Memory B cell (primary cell): ENCODE results near the gene SNX20.

ENCODE experiments used
- ATAC-seq: fragments of 150-1000 bp; cut with Tn5 transposase; 2 replicates; pipeline ENCODE4 v1.10.0; 2021; ENCODE audit warnings: low read depth, mild to moderate bottlenecking, moderate library complexity
- DNase-seq, 2 donors: peaks; one replicate each; pipeline ENCODE4 v3.0.0; 2022; ENCODE audit warnings: low spot score in 2 of 2
- H3K27ac Mint-ChIP-seq: one replicate; pipeline ENCODE4 v1.8.0; 2022; ENCODE audit warnings: mild to moderate bottlenecking, moderate library complexity, mixed read lengths
- H3K27me3 Mint-ChIP-seq: one replicate; pipeline ENCODE4 v1.8.0; 2022; ENCODE audit warnings: mixed read lengths
- H3K36me3 Mint-ChIP-seq: one replicate; pipeline ENCODE4 v1.8.0; 2022; ENCODE audit warnings: mild to moderate bottlenecking, mixed read lengths
- H3K4me1 Mint-ChIP-seq: one replicate; pipeline ENCODE4 v1.8.0; 2022; ENCODE audit warnings: mixed read lengths
- H3K4me3 Mint-ChIP-seq: one replicate; pipeline ENCODE4 v1.8.0; 2022; ENCODE audit warnings: mild to moderate bottlenecking, moderate library complexity, mixed read lengths
- H3K9me3 Mint-ChIP-seq: one replicate; pipeline ENCODE4 v1.8.0; 2022; ENCODE audit warnings: mixed read lengths

The SNX20 gene

DNA sequence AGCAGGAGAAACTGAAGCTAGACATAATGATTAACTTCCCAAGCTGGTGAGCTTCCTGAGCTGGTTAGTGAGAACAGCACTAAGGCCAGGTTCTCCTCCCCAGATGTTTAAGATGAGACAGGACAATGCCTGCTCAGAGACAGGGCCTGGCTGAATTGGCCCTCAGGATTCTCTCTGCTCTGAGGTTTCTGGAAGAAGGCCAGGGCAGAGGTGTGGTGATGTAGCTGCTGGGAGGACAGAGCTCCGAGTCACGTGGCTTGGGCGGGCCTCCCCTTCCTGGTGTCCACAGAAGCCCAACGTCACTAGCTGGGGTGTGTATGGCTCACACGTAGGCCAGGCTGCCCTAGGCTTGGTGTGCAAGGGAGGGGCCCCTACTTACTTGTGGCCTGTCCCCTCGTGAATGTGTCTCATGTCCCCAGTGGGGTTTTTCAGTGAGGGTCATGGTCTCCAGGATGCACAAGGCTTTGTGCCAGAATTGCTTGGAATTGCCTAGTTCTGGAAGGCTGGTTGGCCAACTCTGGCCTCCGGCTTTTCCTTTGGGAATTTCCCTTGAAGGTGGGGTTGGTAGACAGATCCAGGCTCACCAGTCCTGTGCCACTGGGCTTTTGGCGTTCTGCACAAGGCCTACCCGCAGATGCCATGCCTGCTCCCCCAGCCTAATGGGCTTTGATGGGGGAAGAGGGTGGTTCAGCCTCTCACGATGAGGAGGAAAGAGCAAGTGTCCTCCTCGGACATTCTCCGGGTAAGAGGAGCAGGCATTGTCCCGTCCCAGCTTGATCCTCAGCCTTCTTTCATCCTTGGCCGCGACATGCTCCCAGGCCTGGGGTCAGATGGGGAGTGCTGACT, 15.7 kb upstream of the SNX20 start:
- Mint-ChIP-seq H3K27ac (peak overlapping the region; percentile 92), H3K36me3 (no peaks in the 10 kb centered on the region), H3K4me1 (peaks cover 50% of the 10 kb centered on the region), H3K9me3 (no peaks in the 10 kb centered on the region), H3K27me3 (peaks cover 7% of the 10 kb centered on the region), H3K4me3 (no peak overlapping the region)
- no peak for DNase-seq
- peak; percentile 16 for ATAC-seq

DNA sequence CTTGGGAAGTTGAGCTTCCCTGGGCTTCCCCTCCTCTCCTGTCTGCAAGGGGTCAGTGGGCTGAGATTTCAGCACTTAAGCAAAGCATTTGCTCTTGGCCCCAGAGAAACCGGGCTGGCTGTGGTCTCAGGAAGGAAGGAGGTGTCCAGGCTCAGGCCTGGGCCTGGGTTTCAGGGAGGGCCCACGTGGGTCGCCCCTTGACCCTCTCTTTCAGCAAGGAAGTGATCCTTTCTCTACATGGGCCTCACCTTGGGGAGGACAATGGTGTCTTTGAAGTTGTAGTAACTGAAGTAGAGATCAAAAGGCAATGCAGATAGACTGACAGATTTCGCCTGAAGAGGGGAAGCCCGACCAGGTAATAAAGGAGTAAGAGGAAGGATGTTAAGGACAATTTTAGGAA, 15.0 kb upstream of the SNX20 start:
- Mint-ChIP-seq H3K4me1 (peaks cover 50% of the 10 kb centered on the region), H3K9me3 (no peaks in the 10 kb centered on the region), H3K4me3 (peak overlapping the region; percentile 12), H3K27me3 (peaks cover 7% of the 10 kb centered on the region), H3K27ac (peak overlapping the region; percentile 19), H3K36me3 (no peaks in the 10 kb centered on the region)
- DNase-seq, result no peak
- no peak for ATAC-seq

DNA sequence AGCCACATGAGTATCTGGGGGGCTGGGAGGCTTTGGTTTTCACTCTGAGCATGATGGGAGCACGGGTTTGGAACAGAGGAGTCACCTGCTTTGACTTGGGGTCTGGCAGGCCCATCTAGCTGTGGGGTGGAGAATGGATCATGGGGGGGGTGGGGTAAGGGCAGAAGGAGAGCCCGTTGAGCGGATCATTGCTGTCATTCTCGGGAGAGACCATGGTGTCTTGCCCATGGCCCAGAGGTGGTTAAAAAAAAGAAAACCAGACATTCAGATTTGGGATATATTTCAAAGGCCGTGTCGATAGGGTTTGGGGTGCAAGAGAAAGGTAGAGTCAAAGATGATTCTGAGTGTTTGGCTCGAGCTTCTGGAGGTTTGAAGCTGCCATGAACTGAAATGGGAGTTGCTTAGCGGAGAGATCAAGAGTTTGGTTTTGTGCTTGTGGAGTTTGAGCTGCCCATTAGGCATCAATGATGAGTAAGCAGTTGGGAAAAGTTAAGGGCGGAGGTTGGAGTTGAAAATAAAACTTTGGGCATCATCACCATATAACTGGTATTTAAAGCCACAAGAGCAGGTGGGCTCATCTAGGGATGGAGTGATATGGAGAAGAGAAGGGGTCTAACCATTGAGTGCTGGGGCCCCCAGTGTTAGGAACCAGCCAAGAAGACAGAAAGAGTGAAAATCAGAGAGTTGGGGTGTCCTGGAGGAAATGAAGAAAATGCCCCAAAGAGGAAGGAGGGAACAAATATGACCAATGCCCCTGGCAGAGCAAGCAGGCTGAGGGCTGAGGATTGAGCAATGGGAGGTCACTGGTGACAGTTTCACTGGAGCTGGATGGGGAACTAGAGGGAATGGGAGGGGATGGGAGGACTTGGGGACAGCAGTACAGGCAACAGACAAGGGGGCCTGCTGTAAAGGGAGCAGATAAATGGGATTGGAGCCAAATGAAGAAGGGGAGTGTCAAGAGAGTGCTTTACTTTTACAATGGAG, 14.2 kb upstream of the SNX20 start:
- Mint-ChIP-seq H3K9me3 (no peaks in the 10 kb centered on the region), H3K4me3 (no peak overlapping the region), H3K4me1 (peaks cover 50% of the 10 kb centered on the region), H3K27me3 (peaks cover 7% of the 10 kb centered on the region), H3K36me3 (no peaks in the 10 kb centered on the region), H3K27ac (peak overlapping the region; percentile 19)
- DNase-seq, result no peak
- ATAC-seq, result no peak

DNA sequence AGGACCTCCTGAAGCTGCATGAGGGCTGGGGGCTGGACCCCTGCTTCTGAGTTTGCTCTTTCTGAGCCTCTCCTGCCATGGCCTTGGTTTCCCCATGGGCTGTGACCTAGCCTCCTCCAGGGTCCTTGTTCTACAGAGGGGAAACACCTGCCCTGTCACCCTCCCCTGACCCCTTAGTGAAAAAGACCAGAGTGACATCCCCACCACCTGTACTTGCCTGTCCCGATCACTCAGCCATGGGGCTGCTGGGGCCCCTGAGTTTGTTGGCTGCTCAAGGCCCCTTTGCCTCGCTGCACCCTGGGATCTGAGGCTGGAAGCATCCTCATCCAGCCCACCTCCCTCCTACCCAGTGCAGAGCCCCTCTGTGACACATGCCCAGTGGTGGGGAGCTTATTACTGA, 13.1 kb upstream of the SNX20 start:
- Mint-ChIP-seq H3K36me3 (no peaks in the 10 kb centered on the region), H3K27ac (no peak overlapping the region), H3K4me1 (peaks cover 46% of the 10 kb centered on the region), H3K9me3 (no peaks in the 10 kb centered on the region), H3K27me3 (peaks cover 7% of the 10 kb centered on the region), H3K4me3 (peak overlapping the region; percentile 71)
- no peak for DNase-seq
- no peak for ATAC-seq

DNA sequence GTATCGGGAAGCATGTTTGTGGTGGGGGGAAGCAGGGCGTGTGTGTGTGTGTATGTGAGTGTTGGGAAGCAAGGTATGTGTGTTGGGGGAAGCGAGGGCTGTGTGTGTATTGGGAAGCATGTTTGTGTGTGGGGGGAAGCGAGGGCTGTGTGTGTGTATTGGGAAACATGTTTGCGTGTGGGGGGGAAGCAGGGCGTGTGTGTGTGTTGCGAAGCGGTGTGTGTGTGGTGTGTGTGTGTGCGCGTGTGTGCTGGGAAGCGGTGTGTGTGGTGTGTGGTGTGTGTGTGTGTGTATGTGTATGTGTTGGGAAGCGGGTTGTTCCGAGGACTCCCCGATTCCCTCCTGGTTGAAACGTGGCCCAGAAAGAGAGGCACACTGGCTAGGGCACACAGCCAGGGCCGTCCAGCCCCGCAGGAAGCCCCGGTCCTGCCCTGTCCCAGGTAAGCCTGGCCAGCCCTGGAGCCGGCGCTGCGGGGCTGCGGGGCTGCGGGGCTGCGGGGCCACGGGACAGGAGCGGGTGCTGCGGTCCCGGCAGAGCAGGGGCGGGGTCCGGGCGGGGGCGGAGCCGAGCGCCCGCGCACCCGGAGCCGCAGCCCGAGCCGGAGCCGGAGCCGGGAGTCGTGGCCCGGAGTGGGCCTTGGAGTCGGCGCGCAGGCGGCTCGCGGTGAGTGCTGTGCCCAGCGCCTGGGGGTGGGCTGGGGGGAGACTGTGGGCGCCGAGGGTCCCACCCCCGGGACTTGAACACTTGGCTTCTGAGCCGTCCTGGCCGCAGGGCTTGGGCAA, 12.1 kb upstream of the SNX20 start, which contains the start of gene NOD2:
TSS of gene NOD2 (plus strand) at position 608 of the 783 bp plus-strand sequence. CDS start 5,890 bp downstream, outside the sequence.
- Mint-ChIP-seq H3K4me3 (peak within 1 kb of the TSS; percentile 79), H3K27ac (peak within 1 kb of the TSS; percentile 64), H3K36me3 (no peaks in the 10 kb centered on the region), H3K27me3 (peaks cover 7% of the 10 kb centered on the region), H3K9me3 (no peaks in the 10 kb centered on the region), H3K4me1 (peaks cover 41% of the 10 kb centered on the region)
- peak; percentile 43 for ATAC-seq
- peak in 1 of 2 donors; percentile 25 for DNase-seq

DNA sequence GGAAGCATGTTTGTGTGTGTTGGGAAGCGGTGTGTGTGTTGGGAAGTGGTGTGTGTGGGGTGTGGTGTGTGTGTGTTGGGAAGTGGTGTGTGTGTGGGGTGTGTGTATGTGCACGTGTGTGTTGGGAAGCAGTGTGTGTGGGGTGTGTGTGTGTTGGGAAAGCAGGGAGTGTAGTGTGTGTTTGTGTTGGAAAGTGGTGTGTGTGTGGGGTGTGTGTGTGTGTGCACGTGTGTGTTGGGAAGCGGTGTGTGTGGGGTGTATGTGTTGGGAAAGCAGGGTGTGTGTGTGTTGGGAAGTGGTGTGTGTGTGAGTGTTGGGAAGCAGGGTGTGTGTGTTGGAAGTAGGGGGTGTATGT, 11.5 kb upstream of the SNX20 start:
- no peak for DNase-seq
- Mint-ChIP-seq H3K4me1 (peaks cover 35% of the 10 kb centered on the region), H3K27me3 (peaks cover 7% of the 10 kb centered on the region), H3K27ac (peak overlapping the region; percentile 64), H3K9me3 (no peaks in the 10 kb centered on the region), H3K4me3 (peak overlapping the region; percentile 79), H3K36me3 (no peaks in the 10 kb centered on the region)
- ATAC-seq, result no peak

DNA sequence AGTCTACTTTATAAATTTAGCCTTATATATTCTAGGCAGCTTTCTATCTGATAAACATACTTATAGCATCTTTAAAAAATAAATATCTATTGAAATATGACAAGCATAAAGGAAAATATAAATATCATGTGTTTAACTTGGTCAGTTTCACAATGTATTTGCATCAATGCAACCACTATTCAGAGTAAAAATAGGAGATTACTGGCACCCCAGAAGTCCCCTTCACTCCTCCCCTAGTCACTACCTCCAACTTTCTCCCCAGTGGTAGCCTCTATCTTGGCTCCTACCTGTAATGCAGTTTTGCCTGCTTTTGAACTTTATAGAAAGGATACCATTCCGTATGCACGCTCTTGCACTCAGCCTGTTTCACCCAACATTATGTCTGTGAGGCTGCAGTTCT, 9.1 kb upstream of the SNX20 start:
- Mint-ChIP-seq H3K4me3 (no peak overlapping the region), H3K4me1 (peaks cover 33% of the 10 kb centered on the region), H3K9me3 (no peaks in the 10 kb centered on the region), H3K27ac (no peak overlapping the region), H3K27me3 (peaks cover 7% of the 10 kb centered on the region), H3K36me3 (no peaks in the 10 kb centered on the region)
- ATAC-seq (no peak), DNase-seq (no peak)

DNA sequence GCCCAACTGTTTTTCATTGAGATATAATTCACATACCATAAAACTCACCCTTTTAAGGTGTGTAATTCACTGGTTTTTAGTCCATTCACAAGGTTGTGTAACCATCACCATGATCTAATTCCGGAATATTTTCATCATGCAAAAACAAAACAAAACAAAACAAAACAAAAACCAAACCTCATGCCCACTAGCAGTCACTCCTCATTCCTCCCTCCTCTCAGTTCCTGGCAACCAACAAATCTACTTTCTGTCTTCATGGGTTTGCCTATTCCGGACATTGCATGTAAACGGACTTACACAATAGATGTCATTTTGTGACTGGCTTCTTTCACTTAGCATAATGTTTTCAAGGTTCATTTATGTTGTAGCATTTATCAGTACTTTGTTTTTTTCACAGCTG, 7.8 kb upstream of the SNX20 start:
- ATAC-seq (no peak), DNase-seq (no peak)
- H3K4me1 Mint-ChIP-seq, result peaks cover 35% of the 10 kb centered on the region
- H3K4me3 Mint-ChIP-seq, result no peak overlapping the region
- H3K27ac Mint-ChIP-seq, result no peak overlapping the region
- peaks cover 7% of the 10 kb centered on the region for H3K27me3 Mint-ChIP-seq
- H3K36me3 Mint-ChIP-seq, result peaks cover 3% of the 10 kb centered on the region
- H3K9me3 Mint-ChIP-seq, result peaks cover 2% of the 10 kb centered on the region

DNA sequence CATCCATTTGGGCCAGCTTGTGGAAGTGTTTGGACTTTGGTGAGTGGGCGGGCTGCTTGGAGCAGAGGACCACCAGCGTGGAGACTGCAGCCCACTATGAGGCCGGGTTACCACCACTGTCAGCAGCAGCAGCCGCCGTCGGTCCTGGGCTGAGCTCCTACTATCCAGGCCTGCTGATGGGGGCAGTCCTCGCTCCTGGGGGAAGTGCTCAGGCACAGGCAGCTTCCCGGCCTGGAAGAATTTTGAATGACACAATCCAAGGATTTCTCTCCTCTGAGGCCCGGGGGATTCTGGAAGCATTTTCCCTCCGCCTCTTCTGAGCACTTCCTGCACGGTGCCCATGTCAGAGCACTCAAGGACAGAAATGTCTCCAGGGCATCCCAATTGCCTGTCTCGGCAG, 7.0 kb upstream of the SNX20 start:
- Mint-ChIP-seq H3K4me1 (peaks cover 41% of the 10 kb centered on the region), H3K36me3 (peaks cover 3% of the 10 kb centered on the region), H3K27me3 (peaks cover 6% of the 10 kb centered on the region), H3K27ac (no peak overlapping the region), H3K4me3 (no peak overlapping the region), H3K9me3 (peaks cover 2% of the 10 kb centered on the region)
- DNase-seq (no peak), ATAC-seq (no peak)

DNA sequence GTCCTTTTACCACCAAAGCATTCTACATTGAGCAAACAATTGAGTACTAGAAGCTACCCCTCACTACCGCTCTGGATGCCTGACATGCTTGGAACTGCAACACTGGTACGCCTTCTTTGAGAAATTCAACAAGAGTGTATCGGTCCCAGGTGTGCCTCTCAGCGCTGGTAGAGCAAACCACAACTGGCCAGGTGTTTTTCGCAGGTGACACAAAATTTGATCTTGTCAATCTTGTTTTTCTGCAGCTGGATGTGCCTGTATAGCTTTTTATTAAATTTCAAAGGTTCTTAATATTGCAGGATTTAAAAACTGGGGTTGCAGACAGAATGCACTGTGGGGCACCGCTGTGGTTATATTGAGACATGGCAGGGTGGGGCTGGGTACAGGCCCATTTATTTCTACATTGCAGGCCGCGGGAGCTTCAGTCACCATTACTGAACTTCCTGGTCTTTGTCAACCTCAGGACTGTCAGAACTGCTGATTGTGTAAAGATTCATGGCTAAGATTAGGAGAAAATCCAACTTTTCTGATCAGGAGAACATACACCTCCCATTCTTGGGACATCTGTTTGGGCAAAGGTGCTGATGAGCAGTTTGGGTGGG, 4.5 kb upstream of the SNX20 start:
- DNase-seq, result no peak
- no peak for ATAC-seq
- H3K36me3 Mint-ChIP-seq, result peaks cover 3% of the 10 kb centered on the region
- H3K27me3 Mint-ChIP-seq, result no peaks in the 10 kb centered on the region
- H3K4me3 Mint-ChIP-seq, result peak overlapping the region; percentile 72
- peaks cover 2% of the 10 kb centered on the region for H3K9me3 Mint-ChIP-seq
- peaks cover 46% of the 10 kb centered on the region for H3K4me1 Mint-ChIP-seq
- H3K27ac Mint-ChIP-seq, result peak overlapping the region; percentile 98

DNA sequence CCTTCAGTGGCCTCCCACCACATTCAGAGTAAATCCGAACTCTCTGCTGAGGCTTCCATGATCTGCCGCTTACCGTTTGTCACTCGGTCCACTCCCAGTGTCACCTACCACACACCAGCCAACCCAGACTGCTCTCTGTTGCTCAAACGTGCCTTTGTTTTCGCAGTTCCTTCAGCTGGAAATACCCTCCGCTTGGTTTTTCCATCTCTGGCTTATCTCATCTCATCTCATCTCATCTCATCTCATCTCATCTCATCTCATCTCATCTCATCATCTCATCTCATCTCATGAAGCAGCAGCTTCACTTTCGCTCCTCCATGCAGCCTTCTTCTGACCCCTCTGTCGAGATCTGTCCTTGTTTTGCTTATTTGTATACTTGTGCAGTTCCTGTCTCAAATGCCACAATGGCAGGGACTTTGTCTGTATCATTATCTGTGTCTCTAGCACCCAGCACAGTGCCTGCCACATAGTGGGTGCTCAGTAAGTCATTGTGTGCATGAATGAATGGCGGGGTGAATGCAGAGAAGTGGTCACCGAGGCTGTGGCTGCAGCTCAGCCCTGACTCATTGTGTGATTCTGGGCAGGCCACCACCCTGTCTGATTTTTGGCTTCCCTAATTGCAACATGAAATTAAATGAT, 3.8 kb upstream of the SNX20 start:
- Mint-ChIP-seq H3K27ac (peak overlapping the region; percentile 98), H3K4me3 (peak overlapping the region; percentile 72), H3K27me3 (no peaks in the 10 kb centered on the region), H3K36me3 (peaks cover 3% of the 10 kb centered on the region), H3K4me1 (peaks cover 51% of the 10 kb centered on the region), H3K9me3 (peaks cover 2% of the 10 kb centered on the region)
- ATAC-seq (no peak), DNase-seq (no peak)

DNA sequence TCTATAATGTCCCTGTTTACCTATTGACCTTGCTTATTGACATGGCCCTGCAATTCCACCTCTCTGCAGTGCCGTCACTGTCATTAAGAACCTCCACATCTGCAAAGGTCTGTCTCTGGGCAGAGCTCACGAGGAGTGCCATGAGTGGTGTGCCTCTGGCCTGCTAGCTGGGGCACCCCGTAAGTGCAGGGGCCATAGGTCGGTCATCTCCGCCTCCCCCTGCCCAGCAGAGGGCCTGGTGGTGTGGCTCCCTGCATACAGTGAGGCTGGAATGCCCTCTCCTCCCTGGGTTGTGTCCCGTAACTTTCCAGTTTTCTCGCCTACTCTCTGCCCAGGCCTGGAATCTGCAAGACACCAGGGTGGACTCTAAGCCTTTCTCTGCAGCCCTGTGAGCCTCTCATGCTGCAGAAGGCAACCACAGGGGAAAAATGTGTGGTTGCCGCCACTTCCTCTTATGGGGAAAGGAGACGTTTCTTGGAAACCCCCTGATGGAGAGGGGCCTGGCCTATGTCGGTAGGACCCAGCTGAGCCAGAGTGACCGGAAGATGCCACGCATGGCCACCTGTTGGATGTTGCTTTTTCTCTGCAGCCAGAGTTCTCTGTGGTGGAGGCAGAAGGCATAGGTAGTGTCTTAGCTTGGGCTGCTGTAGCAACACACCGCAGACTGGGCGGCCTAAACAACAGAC, 2.7 kb upstream of the SNX20 start:
- Mint-ChIP-seq H3K4me1 (peaks cover 58% of the 10 kb centered on the region), H3K4me3 (peak overlapping the region; percentile 72), H3K27ac (peak overlapping the region; percentile 98), H3K9me3 (peaks cover 2% of the 10 kb centered on the region), H3K36me3 (peaks cover 4% of the 10 kb centered on the region), H3K27me3 (no peaks in the 10 kb centered on the region)
- ATAC-seq (peak; percentile 74), DNase-seq (peak; percentile 53 to 54)
